HCT116 (cell line): ENCODE results near the gene HCRTR1. TPM values are rescaled to one million over a fixed set of nuclear protein-coding genes. Genes with fewer than 3 reads are reported as not detected.
A peak's percentile ranks its signal among the peaks of the same experiment; 100 is the strongest.

ENCODE experiments used
- ATF3 ChIP-seq: IDR thresholded peaks from 2 replicates; pipeline ENCODE4 v1.6.1; 2012
- CBX3 ChIP-seq: IDR thresholded peaks from 2 replicates; pipeline ENCODE4 v1.6.1; 2012; ENCODE audit warnings: low read depth
- CEBPB ChIP-seq: IDR thresholded peaks from 2 replicates; pipeline ENCODE4 v1.6.1; 2012; ENCODE audit warnings: low read depth
- CTCF ChIP-seq, 3 experiments: fragments of 200-600 bp in 1 of 3; sonication (generic) in 1 of 3; IDR thresholded peaks in 2 of 3; conservative IDR thresholded peaks in 1 of 3; 2 replicates each; pipeline ENCODE4 v1.5.1; 2012 to 2017; ENCODE audit warnings: low read depth in 2 of 3, low read length in 2 of 3, antibody characterized with exemption in 1 of 3, borderline replicate concordance in 1 of 3, control low read depth in 1 of 3, mild to moderate bottlenecking in 1 of 3, mixed read lengths in 1 of 3, mixed run types in 1 of 3, moderate library complexity in 1 of 3; ENCODE audit not compliant: insufficient read depth in 1 of 3
- ELF1 ChIP-seq: IDR thresholded peaks from 2 replicates; pipeline ENCODE4 v1.6.1; 2012; ENCODE audit warnings: low read depth, borderline replicate concordance
- EZH2 ChIP-seq: fragments of 200-600 bp; sonication (generic); IDR thresholded peaks from 2 replicates; pipeline ENCODE4 v1.6.1; 2017; ENCODE audit warnings: antibody characterized with exemption, mixed run types
- FOSL1 ChIP-seq: IDR thresholded peaks from 2 replicates; pipeline ENCODE4 v1.6.1; 2012; ENCODE audit warnings: low read depth
- JUND ChIP-seq: IDR thresholded peaks from 2 replicates; pipeline ENCODE4 v1.6.1; 2012
- MAX ChIP-seq: IDR thresholded peaks from 2 replicates; pipeline ENCODE4 v1.6.1; 2012
- POLR2AphosphoS5 ChIP-seq: IDR thresholded peaks from 2 replicates; pipeline ENCODE4 v1.6.1; 2011; ENCODE audit warnings: mild to moderate bottlenecking, low read depth, low read length, moderate library complexity
- RAD21 ChIP-seq: IDR thresholded peaks from 2 replicates; pipeline ENCODE4 v1.6.1; 2012; ENCODE audit warnings: low read depth, mild to moderate bottlenecking
- SIN3A ChIP-seq: IDR thresholded peaks from 2 replicates; pipeline ENCODE4 v1.6.1; 2012; ENCODE audit warnings: low read depth
- SRF ChIP-seq: IDR thresholded peaks from 2 replicates; pipeline ENCODE4 v1.6.1; 2012; ENCODE audit warnings: low read depth
- TCF7L2 ChIP-seq: IDR thresholded peaks from 2 replicates; pipeline ENCODE4 v1.7.0; 2011; ENCODE audit warnings: borderline replicate concordance, inconsistent platforms; ENCODE audit not compliant: insufficient read depth, insufficient read length; ENCODE audit errors: extremely low read depth
- YY1 ChIP-seq: IDR thresholded peaks from 2 replicates; pipeline ENCODE4 v1.6.1; 2011; ENCODE audit warnings: low read length, low read depth, moderate library complexity, mild to moderate bottlenecking; ENCODE audit not compliant: insufficient replicate concordance; ENCODE audit errors: extremely low read depth
- ZFX ChIP-seq: fragments of 450-650 bp; IDR thresholded peaks from 2 replicates; pipeline ENCODE4 v1.6.1; 2017
- ZNF274 ChIP-seq: fragments of 200-500 bp; sonication (Bioruptor generic); IDR thresholded peaks from 2 replicates; pipeline ENCODE4 v1.6.1; 2014; ENCODE audit warnings: mild to moderate bottlenecking, low read depth, low read length, inconsistent platforms
- total RNA-seq: library from RNA; stranded (reverse); gene quantifications from one replicate; pipeline ENCODE4 v1.2.1, GENCODE V29; 2021; ENCODE audit not compliant: unreplicated experiment

HCRTR1 gene
- total RNA-seq, 1 experiment from 2014 or later, result not detected

GRCh38 chr1:31587720-31588423, 29.6 kb upstream of the HCRTR1 start (continued):
- peak; percentile 44 for TF ChIP-seq YY1
- no peak for TF ChIP-seq CEBPB
- TF ChIP-seq MAX, result no peak
- TF ChIP-seq RAD21, result no peak
- peak; percentile 53; the same call in 1 of the 2 replicates for TF ChIP-seq JUND
- no peak for TF ChIP-seq SIN3A
- TF ChIP-seq ZNF274, result no peak
- no peak; the same call in 1 of the 2 replicates for TF ChIP-seq CBX3
- no peak for TF ChIP-seq ATF3
- peak; percentile 64 for TF ChIP-seq POLR2AphosphoS5
- TF ChIP-seq CTCF (IDR thresholded peaks at IDR 0.05 in 2 of 3, conservative IDR thresholded peaks at IDR 0.05 in 1 of 3; ENCODE audit: borderline replicate concordance in 1 of 3, insufficient read depth in 1 of 3, low read depth in 2 of 3, low read length in 2 of 3), result peak; percentile 41 to 88 (median 80)
- TF ChIP-seq SRF, result no peak
- peak; percentile 47 for TF ChIP-seq TCF7L2
- TF ChIP-seq EZH2, result no peak
- 0 out of 2 replicates have a peak, but pooled peaks have one; percentile 8 for TF ChIP-seq ZFX
- TF ChIP-seq ELF1, result no peak
- TF ChIP-seq FOSL1, result no peak
